ENCODE results near the gene HDAC9.
"Not testable (repeated sequence)": the region's sequence is repeated elsewhere in the genome, so short reads cannot be mapped to it uniquely, and the experiment has no call there.

The HDAC9 gene

DNA sequence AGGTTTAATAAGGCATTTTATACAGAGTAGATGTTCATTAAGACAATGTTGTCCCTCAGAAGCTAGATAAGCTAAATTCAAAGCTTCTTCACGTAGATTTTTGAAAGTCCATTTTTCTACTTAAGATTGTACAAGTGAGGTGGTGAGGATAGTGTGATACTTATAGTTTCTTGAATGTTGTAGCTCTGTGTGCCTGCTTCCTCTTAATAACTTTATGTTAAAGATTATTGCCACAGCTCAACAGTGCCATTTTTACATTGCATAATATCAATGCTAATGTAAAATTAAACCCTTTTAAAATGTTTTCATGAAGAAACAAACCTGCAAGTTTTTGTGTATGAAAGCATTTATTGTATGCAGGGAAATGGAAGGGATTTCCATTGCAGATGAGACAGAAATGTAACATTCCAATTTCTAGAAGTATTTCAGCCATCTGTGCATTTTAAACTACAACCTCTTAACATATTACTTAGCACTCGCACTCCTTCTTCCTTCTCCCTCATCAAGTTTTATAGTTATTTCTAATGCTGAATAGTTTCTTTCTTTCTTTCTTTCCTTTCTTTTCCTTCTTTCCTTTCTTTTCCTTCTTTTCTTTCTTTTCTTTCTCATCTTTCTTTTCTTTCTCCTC lies 409.9 kb downstream of the HDAC9 start:
- no peak for DNase-seq

DNA sequence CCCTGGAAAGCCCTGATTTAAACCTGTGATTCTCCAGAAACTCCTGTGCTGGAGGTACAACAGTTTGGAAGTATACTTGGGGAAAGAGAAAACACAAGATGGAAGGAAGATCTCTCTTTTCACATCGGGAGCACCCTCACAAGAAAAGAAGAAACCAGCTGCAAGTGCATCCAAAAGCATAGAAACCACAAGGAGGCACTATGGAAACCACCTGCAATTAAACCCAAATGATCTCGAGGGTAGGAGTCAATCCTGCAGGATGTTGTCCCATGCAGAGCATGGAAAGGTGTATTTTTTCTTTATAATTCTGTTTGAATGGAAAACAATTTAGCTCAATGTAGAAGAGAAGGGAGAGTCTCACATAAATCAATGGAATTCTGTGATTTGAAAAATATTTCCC lies 411.4 kb downstream of the HDAC9 start:
- DNase-seq, result no peak

DNA sequence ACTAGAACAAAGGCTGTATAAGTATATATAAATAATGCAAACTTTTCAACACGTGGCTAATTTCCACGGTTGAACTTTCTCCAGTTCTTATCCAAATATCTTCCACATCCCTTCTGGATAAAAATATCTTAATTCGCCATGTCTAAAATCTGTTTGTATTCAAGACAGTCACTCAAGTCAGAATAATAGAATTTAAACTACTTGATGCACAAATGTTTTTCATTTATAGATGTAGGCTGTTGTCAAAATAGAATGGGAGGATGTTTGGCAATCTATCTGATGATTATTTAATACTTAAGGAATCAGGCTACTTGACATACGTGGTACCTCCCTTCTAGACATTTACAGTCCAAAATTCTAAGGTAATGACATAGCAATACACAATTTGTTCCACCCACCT lies 417.6 kb downstream of the HDAC9 start:
- no peak for DNase-seq

GRCh38 chr7:18916826-18917225 lies 421.3 kb downstream of the HDAC9 start:
- no peak for DNase-seq

DNA sequence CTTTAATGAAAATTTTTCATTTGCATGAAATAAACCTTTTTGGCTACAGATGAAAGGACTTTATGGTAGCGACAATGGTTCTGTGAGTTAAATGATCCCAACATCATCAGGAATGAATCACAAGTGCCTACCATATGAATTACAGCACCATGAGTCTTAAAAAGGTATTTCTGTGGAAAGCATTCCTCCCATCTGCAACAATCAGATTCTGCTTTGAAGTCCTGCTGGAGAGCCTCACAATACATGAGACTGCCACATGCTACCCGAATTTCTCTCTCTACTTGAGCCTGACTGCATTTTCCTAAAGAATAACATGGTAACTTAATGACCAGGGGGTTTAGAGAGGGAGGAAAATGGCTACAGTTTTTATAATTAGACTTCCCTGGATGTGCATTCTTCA lies 431.6 kb downstream of the HDAC9 start:
- no peak for DNase-seq

GRCh38 chr7:18936265-18936664 lies 440.7 kb downstream of the HDAC9 start:
- DNase-seq, result no peak

- DNase-seq, result no peak
Observed at GRCh38 chr7:18939771-18940592, 444.4 kb downstream of the HDAC9 start.

DNA sequence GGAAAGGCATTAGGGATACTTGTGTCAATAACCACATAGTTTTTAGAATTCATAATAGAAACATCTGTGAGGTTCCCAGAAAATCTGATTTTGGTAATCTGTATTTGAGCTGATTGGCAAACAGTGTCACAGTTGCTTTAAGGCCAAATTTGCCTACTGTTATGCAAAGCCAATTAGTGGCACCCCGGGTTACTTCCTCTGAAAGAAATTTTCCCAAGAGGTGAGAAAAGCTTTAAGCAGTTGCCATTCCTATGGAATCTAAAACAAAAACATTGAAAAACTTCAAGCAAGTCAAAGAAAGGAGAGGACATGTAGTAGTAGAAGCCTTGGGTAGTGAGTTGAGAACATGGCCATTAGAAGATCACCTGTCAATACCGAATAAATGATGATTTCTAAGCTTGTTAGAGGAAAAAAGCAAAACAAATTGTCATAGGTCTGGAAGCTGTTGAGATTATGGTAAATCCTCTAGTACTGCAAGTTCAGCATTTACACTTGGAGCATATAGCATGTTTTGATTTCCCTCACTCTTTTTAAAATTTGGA lies 445.1 kb downstream of the HDAC9 start:
- DNase-seq, result no peak

DNA sequence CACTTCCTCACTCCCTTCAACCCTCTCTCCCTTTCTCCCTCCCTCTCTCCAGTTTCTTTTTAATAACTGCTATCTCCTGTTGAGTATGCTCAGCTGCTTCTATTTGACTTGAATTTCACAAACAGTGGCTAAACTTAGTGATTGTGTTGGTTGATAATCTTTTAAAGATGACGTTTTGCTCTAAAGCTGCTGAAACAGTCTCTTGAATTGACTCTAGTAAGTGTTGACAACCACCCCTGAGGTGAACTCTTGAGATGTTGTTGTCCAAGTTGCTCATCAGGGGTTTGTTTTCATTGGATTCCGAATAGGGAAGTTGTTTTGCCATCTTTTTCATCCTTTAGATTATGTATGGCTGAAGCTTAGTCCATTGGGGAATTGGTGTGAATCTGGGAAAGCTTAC lies 445.7 kb downstream of the HDAC9 start:
- no peak for DNase-seq

GRCh38 chr7:18948521-18948920 lies 453.0 kb downstream of the HDAC9 start:
- no peak for DNase-seq

DNA sequence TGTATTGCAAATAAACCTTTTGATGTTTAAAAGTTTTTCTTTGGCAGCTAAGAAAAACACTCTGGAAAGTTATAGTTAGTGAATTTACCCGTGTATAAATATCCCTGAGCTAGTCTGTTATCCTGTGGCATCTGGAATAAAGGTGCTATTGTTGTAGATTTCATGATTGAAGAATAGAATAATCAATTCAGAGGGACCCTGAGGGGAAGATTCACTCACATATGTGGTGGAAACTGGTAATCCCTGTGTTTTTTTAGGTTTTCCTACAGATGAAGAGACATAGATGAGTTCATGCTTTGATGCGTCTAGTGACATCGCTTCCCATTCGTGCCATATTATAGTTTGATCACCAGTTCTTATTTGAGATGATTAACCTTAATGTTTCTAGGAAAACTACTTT lies 457.3 kb downstream of the HDAC9 start:
- DNase-seq, result no peak

GRCh38 chr7:18958627-18959026 lies 463.1 kb downstream of the HDAC9 start:
- no peak for DNase-seq

- DNase-seq, result no peak
Observed at GRCh38 chr7:18960725-18961124, 465.2 kb downstream of the HDAC9 start.

DNA sequence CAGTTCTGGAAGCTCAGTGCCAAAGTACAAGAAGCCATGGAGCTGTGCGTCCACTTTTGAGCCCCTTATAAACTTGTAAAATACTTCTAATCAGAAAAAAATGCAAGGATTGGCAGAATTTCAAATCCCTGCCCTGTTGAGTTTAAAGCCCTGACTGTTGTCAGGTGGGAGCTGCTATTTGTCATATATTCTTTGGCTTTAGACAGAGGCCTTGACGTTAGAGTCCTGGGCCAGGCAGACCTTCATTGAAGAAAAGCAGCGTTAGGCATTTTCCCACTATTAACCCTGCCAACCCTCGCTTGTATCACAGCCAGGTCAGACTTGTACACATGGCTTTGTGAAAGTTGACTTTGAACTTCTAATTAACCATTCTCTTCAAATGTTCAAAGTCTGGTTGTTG lies 466.5 kb downstream of the HDAC9 start:
- no peak for DNase-seq

DNA sequence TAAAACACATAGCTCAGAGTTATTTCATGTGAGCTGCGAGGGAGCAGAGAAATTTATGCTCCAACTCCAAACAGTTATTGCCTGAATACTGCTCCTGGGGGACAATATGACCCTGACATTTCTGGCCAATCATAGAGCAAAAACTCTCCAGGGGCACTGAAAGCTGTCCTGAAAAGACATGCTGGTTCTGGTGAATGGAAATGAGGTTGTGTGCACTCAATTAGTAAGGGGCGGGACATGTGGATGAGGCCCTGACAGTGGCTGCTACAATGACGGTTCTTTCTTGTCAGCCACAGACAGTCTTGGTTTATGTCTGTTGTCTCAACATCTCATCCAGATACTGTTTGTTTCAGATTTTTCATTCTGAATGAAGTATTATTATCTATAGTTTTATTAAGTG lies 470.1 kb downstream of the HDAC9 start:
- no peak for DNase-seq

- not testable (repeated sequence) for DNase-seq
Observed at GRCh38 chr7:18967755-18968154, 472.2 kb downstream of the HDAC9 start.

DNA sequence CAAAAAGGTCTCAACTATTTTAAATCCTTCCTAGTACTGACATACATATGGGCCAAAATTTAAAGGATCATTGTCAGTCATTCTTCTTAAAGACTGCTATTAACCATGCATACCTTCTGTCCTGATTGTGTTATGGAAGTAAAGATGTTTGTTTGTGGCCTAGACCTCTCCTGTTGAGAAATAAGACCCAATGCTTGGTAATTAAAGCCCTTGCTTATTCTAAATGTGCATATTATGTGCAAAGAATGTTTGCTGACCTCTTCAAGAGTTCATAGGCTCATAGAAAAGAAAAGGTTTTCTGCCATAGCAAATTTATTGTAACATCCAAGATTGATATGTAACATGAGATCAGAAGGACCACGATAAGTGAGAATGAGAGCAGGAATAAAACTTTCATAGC lies 476.3 kb downstream of the HDAC9 start:
- DNase-seq, result no peak

DNA sequence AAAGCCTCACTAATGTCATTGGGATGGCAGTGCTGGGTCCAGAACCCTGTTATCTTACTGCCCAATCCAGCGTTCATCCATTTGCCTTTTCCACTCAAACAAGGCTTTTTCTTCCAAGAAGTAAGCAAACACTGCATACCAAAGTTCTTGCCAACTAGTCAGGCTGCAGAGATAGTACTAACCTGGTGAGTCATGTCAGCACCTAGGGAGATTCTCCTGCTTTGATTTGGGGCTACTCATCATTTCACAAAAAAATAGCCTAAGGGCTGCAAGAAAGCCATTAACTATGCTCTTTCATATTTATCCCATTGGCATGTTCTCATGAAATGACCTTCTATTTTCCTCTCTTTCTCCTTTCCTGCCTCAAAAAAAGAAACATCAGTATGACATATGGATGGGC lies 479.3 kb downstream of the HDAC9 start:
- DNase-seq, result no peak

- DNase-seq, result no peak
Observed at GRCh38 chr7:18975276-18975675, 479.7 kb downstream of the HDAC9 start.

- DNase-seq, result no peak
Observed at GRCh38 chr7:18975689-18976280, 480.2 kb downstream of the HDAC9 start.

DNA sequence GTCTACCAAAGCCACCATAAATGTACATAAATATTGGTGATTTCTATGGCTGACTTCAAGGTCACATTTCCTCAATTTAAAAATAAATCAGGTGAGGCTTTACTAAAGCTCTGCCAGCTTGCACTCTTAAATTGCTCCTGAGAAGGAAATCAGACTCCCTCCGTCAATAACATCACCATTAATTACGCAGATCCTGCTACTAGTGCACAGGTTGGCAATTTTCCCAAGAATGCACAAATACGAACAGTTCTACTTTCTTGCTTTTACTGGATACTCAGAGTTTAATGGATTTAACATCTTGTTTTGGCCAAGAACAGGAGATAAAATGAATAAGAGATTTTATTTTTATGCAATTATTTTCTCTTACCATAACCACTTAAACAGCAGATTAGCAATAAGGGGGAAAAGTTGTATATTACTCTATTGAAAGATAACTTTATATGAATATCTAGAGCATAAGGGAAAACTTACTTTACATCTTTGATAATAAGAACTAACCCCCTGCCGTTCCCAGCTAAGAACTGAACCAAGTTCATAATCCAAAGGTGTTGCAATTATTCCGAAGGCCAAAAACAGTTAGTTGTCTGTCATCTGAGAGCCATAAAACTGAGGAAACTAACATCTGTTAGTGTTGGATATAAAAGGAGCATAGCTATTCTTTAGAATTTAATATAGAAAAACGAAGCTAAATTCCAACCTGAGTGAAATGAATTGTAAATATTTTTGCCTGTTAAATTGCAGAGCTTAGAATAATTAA lies 481.3 kb downstream of the HDAC9 start:
- no peak for DNase-seq

- DNase-seq, result no peak
Observed at GRCh38 chr7:18978108-18978495, 482.6 kb downstream of the HDAC9 start.

- not testable (repeated sequence) for DNase-seq
Observed at GRCh38 chr7:18990700-18991099, 495.2 kb downstream of the HDAC9 start.

Measured in activated CD4-positive, alpha-beta T cell treated with anti-CD3 and anti-CD28 coated beads, Interleukin-2, amount 50 U/mL, for 16 hours (primary cell).